ENCODE results near the gene DEAF1. TPM values are rescaled to one million over a fixed set of nuclear protein-coding genes. Genes with fewer than 3 reads are reported as not detected.

Gene DEAF1
- total RNA-seq, 1 donor from 2014 or later: 36.9 TPM

- DNase-seq (ENCODE audit: low spot score): no peak
Observed at GRCh38 chr11:645536-645935, 49.5 kb downstream of the DEAF1 start.

GRCh38 chr11:643849-644738 is 50.9 kb downstream of the DEAF1 start:
- DNase-seq (ENCODE audit: low spot score): no peak

DNA sequence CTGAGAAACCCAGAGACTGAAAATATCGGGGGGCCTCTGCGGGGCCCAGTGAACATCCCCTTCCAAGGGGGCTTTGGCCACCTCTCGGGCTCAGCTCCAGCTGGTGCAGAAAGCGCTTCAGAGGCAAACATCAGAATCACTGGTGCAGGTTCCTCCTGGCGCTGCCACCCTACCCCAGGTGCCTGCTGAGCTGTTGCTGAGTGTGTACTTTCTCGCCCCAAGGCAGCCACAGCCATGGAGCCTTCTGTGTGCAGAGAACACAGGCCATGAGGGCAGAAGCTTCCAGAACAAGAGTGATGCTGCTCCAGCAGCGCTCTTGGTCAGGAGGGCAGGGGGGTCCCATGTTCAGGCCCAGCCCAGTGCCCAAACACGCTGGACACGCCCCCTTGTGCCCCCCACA is 51.7 kb downstream of the DEAF1 start:
- no peak for DNase-seq (ENCODE audit: low spot score)

GRCh38 chr11:641806-642370 is 53.1 kb downstream of the DEAF1 start:
- DNase-seq (ENCODE audit: low spot score): no peak

GRCh38 chr11:640021-640706 is 54.9 kb downstream of the DEAF1 start:
- no peak for DNase-seq (ENCODE audit: low spot score)

DNA sequence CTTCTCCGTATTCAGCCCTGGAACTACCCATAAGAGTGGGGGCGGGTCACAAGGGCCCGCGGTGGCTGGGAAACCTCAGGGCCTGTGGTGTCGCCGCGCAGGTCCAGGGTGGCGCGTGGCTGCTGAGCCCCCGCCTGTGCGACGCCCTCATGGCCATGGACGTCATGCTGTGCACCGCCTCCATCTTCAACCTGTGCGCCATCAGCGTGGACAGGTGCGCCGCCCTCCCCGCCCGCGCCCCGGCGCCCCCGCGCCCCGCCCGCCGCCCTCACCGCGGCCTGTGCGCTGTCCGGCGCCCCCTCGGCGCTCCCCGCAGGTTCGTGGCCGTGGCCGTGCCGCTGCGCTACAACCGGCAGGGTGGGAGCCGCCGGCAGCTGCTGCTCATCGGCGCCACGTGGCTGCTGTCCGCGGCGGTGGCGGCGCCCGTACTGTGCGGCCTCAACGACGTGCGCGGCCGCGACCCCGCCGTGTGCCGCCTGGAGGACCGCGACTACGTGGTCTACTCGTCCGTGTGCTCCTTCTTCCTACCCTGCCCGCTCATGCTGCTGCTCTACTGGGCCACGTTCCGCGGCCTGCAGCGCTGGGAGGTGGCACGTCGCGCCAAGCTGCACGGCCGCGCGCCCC is 55.6 kb downstream of the DEAF1 start:
- no peak for DNase-seq (ENCODE audit: low spot score)

- no peak for DNase-seq (ENCODE audit: low spot score)
Observed at GRCh38 chr11:638631-639331, 56.2 kb downstream of the DEAF1 start.

DNA sequence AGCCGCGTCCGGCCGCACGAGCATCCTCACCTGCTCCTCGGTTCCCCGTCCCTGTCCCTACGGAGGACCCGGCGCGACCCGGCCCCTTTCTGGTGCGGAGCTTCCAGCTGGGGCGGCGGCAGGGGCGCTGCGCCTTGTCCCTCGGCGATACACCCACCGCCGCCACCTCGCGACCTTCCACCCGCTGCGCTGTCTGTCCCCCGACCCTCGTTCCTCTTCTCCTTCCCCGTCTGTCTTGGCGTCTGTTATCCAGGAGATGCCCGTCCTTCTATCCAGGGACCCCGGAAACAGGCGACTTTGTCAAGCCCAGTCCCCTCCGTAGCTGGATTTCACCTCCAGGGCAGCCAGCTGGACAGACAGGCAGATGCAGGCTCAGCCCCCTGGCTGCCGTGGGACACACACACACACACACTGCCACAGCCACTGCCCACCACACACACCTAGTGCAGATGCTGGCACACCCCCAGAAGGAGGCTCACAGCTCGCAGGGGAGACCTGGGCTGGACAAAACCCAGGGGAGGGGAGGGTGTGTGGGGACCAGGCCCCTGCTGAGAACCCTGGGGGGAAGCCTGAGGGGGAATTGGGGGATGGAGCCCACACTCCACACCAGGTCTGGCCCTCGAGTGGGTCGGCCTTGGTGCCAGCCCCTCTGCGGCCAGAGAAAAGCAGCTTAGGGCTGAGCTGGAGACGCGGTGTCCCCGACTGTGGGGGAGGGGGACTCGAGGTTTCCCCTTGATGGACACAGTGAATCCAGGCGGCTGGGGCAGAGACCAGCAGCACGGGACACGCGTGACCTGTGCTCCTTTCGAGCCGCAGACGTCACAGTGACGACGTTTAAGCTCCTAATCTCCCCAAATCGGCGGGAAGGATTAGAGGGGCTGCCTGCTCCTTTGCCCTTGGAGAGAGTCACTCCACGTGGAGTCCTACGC is 57.2 kb downstream of the DEAF1 start:
- DNase-seq (ENCODE audit: low spot score): no peak

DNA sequence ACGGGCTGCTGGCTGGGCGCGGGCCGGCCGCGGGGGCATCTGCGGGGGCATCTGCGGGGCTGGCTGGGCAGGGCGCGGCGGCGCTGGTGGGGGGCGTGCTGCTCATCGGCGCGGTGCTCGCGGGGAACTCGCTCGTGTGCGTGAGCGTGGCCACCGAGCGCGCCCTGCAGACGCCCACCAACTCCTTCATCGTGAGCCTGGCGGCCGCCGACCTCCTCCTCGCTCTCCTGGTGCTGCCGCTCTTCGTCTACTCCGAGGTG is 57.8 kb downstream of the DEAF1 start:
- no peak for DNase-seq (ENCODE audit: low spot score)

- DNase-seq (ENCODE audit: low spot score): no peak
Observed at GRCh38 chr11:636511-637332, 58.3 kb downstream of the DEAF1 start, which contains the start of gene DRD4. TSS of gene DRD4 (plus strand) at chr11:637269. CDS start at chr11:637305, 36 bp downstream.

DNA sequence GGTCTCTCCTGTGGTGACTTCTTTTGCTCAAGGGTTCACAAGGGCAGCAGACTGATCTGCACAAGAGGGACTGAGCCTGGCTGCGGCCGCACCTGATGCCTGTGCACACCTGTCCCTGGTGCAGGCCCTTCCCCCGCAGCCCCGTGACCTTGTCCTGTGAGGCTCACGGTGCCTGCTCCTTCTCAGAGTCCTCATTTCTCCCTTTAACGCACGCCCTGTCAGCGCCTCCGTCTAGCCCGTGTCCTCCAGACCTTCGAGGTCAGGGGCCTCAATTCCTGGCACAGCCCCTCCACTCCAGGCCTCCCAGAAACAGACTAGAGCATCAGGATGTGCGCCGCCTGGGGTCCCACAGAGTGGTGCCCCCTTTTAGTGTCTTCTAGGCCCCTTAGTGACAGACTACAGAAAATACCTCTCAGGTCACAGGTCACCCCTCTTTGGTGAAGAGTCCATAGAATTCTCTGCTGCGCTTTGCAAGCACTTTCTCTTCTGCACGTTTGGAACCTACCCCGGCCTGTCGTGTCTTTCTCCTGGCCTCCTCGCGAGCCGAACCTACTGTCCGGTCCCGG is 59.0 kb downstream of the DEAF1 start:
- no peak for DNase-seq (ENCODE audit: low spot score)

DNA sequence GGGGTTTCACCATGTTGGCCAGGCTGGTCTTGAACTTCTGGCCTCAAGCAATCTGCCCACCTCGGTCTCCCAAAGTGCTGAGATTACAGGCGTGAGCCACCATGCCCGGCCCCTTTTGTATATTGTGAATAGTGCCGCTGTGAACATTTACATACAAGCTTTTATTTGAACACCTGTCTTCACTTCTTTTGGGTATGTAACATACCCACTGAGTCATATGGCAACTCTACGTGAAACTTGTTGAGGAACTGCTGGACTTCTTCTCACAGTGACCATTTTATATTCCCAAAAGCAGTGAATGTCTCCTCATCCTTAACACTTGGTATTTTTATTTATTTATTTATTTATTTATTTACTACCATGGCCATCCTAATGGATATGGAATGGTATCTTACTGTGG is 64.2 kb downstream of the DEAF1 start:
- no peak for DNase-seq (ENCODE audit: low spot score)

DNA sequence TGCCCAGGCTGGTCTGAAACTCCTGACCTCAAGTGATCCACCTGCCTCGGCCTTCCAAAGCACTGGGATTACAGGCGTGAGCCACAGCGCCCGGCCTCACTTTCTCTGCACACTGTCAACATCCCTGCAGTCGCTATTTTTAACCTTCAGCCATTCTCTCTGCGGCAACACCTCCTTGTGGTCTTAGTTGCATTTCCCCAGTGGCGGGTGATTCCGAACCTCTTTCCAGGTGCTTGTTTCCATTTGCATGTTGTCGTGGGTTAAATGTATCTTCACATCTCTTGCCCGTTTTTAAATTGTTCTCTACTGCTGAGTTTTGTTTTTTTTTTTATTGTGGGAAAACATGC is 65.8 kb downstream of the DEAF1 start:
- no peak for DNase-seq (ENCODE audit: low spot score)

- DNase-seq (ENCODE audit: low spot score): no peak
Observed at GRCh38 chr11:628056-628455, 67.0 kb downstream of the DEAF1 start.

- DNase-seq (ENCODE audit: low spot score): no peak
Observed at GRCh38 chr11:627308-627576, 67.8 kb downstream of the DEAF1 start.

DNA sequence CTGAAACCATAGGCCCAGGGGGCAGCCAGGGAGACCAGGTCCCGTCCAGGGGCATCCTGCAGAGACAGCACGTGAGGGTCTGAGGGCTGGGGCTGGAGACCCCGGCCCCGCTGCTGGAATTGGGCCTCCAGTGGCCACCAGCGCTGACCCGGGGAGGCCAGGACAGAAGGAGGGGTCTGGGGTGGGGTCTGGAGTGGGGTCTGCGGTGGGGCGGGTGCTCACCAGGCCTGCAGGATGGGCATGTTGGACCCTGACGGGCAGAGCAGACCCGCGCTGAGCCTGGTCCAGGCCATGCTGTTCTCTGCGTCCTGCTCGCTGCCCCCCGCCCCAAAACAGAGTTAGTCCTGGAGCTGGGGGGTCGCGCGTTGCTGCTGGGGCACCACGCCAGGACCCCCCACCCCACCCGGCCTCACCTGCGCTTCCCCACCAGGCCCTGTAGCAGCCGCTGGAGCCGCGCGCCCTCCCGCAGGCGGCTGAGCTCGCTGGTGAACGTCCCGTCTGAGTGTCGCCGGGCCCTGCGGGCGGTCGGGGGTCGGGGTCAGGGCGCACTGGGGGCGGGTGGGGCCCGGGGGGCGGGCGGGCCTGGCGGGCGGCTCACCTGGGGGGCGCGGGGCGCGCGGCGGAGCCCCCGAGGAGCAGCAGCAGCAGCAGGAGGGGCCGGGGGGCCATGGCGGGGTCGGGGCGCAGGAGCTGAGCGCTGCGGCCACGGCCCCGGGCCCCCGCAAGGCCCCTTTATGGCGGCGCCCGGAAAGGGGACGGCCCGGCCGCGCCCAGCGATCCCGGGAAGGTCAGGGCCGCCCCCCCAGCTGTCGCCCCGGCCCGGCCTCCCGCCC is 68.3 kb downstream of the DEAF1 start, which contains the start of gene SCT:
SCT (minus strand) TSS at position 707 of the 833 bp plus-strand sequence; CDS start at position 669, 38 bp downstream.
- no peak for DNase-seq (ENCODE audit: low spot score)

- DNase-seq (ENCODE audit: low spot score): no peak
Observed at GRCh38 chr11:625636-626268, 69.3 kb downstream of the DEAF1 start.

All from ureter (tissue), 1 donor.